Activated CD4-positive, alpha-beta memory T cell treated with anti-CD3 and anti-CD28 coated beads, Interleukin-2, amount 10 ng/mL, durations not matched to agents 7 days and 5 days (primary cell): Measurements from ENCODE around the gene CNNM3. TPM values are rescaled to one million over a fixed set of nuclear protein-coding genes. Genes with fewer than 3 reads are reported as not detected.
"Not testable (repeated sequence)": the region's sequence is repeated elsewhere in the genome, so short reads cannot be mapped to it uniquely, and the experiment has no call there.

ENCODE experiments used
- CTCF ChIA-PET: fragments of 350-600 bp; sonication (Branson Sonifier 250); formaldehyde crosslinking; loops from one replicate; lab custom pipeline; 2021; ENCODE audit warnings: antibody characterized with exemption, inconsistent platforms; lab: Charles Lee
- POLR2A ChIA-PET: fragments of 350-600 bp; sonication (Branson Sonifier 250); formaldehyde crosslinking; loops from one replicate; lab custom pipeline; 2021; ENCODE audit warnings: antibody characterized with exemption; lab: Charles Lee
- DNase-seq: peaks from one replicate; pipeline ENCODE4 v3.0.0-alpha.2; 2020
- H3K27ac Mint-ChIP-seq: one replicate; pipeline ENCODE4 v1.8.0; 2021; ENCODE audit warnings: mild to moderate bottlenecking, mixed read lengths
- H3K27me3 Mint-ChIP-seq: one replicate; pipeline ENCODE4 v1.8.0; 2021; ENCODE audit warnings: mixed read lengths
- H3K36me3 Mint-ChIP-seq: one replicate; pipeline ENCODE4 v1.8.0; 2021; ENCODE audit warnings: low read depth, mixed read lengths
- H3K4me1 Mint-ChIP-seq: one replicate; pipeline ENCODE4 v1.8.0; 2021; ENCODE audit warnings: mixed read lengths
- H3K4me3 Mint-ChIP-seq: one replicate; pipeline ENCODE4 v1.8.0; 2021; ENCODE audit warnings: mild to moderate bottlenecking, mixed read lengths
- H3K9me3 Mint-ChIP-seq: one replicate; pipeline ENCODE4 v1.8.0; 2021; ENCODE audit warnings: mixed read lengths
- total RNA-seq, 2 experiments: library from RNA; stranded (reverse); gene quantifications; one replicate each; pipeline ENCODE4 v1.2.3, GENCODE V29; 2021

Gene CNNM3
- total RNA-seq, 2 experiments from 2014 or later, result 26.6 to 28.5 TPM

DNA sequence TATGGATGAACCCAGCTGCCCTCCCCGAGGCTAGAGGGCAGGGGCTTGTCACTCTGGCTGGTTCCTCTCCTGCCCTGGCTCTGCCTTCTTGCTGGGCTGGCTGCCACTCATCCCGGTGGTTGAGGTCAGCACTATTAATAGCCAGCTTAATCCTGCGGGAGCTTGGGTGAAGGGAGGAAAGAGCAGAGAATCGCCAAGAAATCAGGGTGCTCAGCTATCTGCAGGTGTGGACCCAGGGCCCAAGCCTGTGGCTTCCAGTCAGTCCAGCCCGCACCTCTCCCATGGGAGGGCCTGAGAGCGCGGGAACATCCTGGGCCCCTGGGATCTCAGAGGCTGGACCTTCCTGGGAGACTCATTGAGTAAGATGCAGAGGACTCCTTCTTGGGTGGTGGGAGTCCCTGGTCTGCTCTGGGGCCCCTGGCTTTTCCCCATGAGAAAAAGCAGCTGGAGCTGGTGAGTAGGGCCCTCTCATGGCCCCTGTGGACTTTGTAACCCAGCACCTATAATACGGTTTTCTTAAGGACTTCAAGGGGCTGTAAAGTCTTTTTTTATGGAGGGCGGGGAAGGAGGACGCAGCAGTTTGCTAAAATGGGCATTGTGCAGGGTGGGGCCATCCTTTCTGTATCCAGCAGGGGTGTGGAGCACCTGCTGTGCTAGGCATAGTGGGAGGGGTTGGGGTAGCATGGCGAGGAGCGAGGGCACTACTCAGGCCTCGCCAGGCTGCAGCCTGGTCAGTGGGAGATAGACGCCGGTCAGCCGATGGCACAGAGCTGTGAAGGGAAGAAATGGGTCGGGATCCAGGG, 27.4 kb upstream of the CNNM3 start:
- CTCF ChIA-PET, result interaction anchor here (1.1 to 1.3 kb wide), 2 partner anchors 10 to 27 kb away, joined by 3 read pairs; no protein-coding TSS in a partner anchor
- H3K4me1 Mint-ChIP-seq, result peaks cover 3% of the 10 kb centered on the region
- H3K4me3 Mint-ChIP-seq, result no peak overlapping the region

GRCh38 chr2:96789245-96789617, 26.8 kb upstream of the CNNM3 start:
- H3K9me3 Mint-ChIP-seq, result no peaks in the 10 kb centered on the region
- no peaks in the 10 kb centered on the region for H3K36me3 Mint-ChIP-seq
- H3K4me3 Mint-ChIP-seq, result no peak overlapping the region
- no peak for DNase-seq
- no peak overlapping the region for H3K27ac Mint-ChIP-seq
- ChIA-PET POLR2A (no interaction called here), CTCF (interaction anchor here (1.1 kb wide), 1 partner anchor 10 kb away, joined by 3 read pairs; no protein-coding TSS in a partner anchor)
- H3K4me1 Mint-ChIP-seq, result peaks cover 3% of the 10 kb centered on the region
- H3K27me3 Mint-ChIP-seq, result no peaks in the 10 kb centered on the region

More for the DNA sequence above, 27.4 kb upstream of the CNNM3 start:
- POLR2A ChIA-PET, result no interaction called here
- H3K9me3 Mint-ChIP-seq, result no peaks in the 10 kb centered on the region
- DNase-seq, result no peak
- H3K36me3 Mint-ChIP-seq, result no peaks in the 10 kb centered on the region
- H3K27ac Mint-ChIP-seq, result no peak overlapping the region
- no peaks in the 10 kb centered on the region for H3K27me3 Mint-ChIP-seq

GRCh38 chr2:96792772-96793749, 23.0 kb upstream of the CNNM3 start:
- Mint-ChIP-seq H3K9me3 (no peaks in the 10 kb centered on the region), H3K36me3 (no peaks in the 10 kb centered on the region), H3K27ac (no peak overlapping the region), H3K27me3 (no peaks in the 10 kb centered on the region), H3K4me1 (no peaks in the 10 kb centered on the region), H3K4me3 (no peak overlapping the region)
- POLR2A ChIA-PET, result no interaction called here
- CTCF ChIA-PET, result interaction anchor here (0.9 to 1.1 kb wide), 2 partner anchors 8 to 65 kb away, joined by 3 read pairs; partner anchors contain the start of gene ANKRD39
- DNase-seq, result no peak

- DNase-seq, result no peak
- Mint-ChIP-seq H3K9me3 (no peaks in the 10 kb centered on the region), H3K4me1 (no peaks in the 10 kb centered on the region), H3K27ac (no peak overlapping the region), H3K27me3 (no peaks in the 10 kb centered on the region), H3K36me3 (no peaks in the 10 kb centered on the region), H3K4me3 (no peak overlapping the region)
- CTCF ChIA-PET, result no interaction called here
- POLR2A ChIA-PET, result no interaction called here
Observed at GRCh38 chr2:96795076-96795475, 21.0 kb upstream of the CNNM3 start.

- H3K27me3 Mint-ChIP-seq, CTCF ChIA-PET, H3K36me3 Mint-ChIP-seq, POLR2A ChIA-PET, DNase-seq, H3K9me3 Mint-ChIP-seq, H3K4me3 Mint-ChIP-seq, H3K27ac Mint-ChIP-seq, H3K4me1 Mint-ChIP-seq: not testable (repeated sequence)
Observed at GRCh38 chr2:96796497-96796896, 19.6 kb upstream of the CNNM3 start.

- Mint-ChIP-seq H3K4me3 (no peak overlapping the region), H3K27ac (no peak overlapping the region), H3K27me3 (no peaks in the 10 kb centered on the region), H3K36me3 (no peaks in the 10 kb centered on the region), H3K9me3 (no peaks in the 10 kb centered on the region), H3K4me1 (no peaks in the 10 kb centered on the region)
- ChIA-PET POLR2A (no interaction called here), CTCF (no interaction called here)
- no peak for DNase-seq
Observed at GRCh38 chr2:96797066-96797625, 18.9 kb upstream of the CNNM3 start.

DNA sequence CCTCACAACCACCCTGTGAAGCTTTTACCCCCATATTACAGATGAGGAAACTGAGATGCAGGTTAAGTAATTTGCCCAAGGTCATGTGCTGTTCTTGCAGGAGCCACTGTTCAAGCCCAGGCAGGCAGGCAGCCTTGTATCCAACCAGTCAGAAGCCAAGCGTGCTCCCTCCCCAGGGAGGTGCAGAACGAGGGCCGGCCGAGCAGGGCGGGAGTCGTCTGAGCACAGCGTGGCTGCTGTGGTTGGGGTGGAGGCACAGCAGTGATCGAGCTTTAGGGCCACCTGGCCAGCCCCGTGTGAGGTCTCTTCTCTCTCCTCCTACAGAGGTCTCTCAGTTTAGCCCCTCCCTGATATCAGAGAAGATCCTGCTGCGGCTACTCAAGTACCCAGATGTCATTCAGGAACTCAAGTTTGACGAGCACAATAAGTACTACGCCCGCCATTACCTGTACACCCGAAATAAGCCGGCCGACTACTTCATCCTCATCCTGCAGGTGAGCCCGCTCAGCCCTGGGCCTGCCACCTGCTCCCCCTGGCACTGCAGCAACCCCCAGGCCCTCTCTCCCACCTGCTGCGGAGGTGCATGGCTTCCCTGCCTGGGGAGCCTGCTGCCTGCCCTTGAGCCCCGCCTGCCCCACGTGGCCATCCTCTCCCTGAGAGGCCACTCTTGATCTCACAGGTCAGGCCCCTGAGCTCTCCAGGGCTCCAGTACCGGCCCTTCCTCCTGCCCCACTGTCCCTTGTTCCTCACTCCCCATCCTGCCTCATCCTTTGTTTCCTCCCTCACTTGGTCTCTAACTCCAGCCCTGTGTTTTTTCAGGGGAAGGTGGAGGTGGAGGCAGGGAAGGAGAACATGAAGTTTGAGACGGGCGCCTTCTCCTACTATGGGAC, 17.1 kb upstream of the CNNM3 start:
- no peaks in the 10 kb centered on the region for H3K4me1 Mint-ChIP-seq
- no peaks in the 10 kb centered on the region for H3K27me3 Mint-ChIP-seq
- H3K27ac Mint-ChIP-seq, result no peak overlapping the region
- CTCF ChIA-PET, result interaction anchor here (1.4 to 2.3 kb wide), 2 partner anchors 10 to 38 kb away, joined by 3 to 14 read pairs; partner anchors contain the start of gene CNNM4
- POLR2A ChIA-PET, result interaction anchor here (2.4 kb wide), 1 partner anchor 25 kb away, joined by 8 read pairs; no protein-coding TSS in a partner anchor
- no peak for DNase-seq
- no peaks in the 10 kb centered on the region for H3K9me3 Mint-ChIP-seq
- no peak overlapping the region for H3K4me3 Mint-ChIP-seq
- H3K36me3 Mint-ChIP-seq, result no peaks in the 10 kb centered on the region

- Mint-ChIP-seq H3K9me3 (no peaks in the 10 kb centered on the region), H3K27ac (no peak overlapping the region), H3K36me3 (no peaks in the 10 kb centered on the region), H3K4me1 (no peaks in the 10 kb centered on the region), H3K4me3 (no peak overlapping the region), H3K27me3 (no peaks in the 10 kb centered on the region)
- DNase-seq, result no peak
- ChIA-PET CTCF (interaction anchor here (1.4 to 2.3 kb wide), 2 partner anchors 11 to 38 kb away, joined by 3 to 14 read pairs; partner anchors contain the start of gene CNNM4), POLR2A (interaction anchor here (2.4 kb wide), 1 partner anchor 25 kb away, joined by 8 read pairs; no protein-coding TSS in a partner anchor)
Observed at GRCh38 chr2:96799623-96799935, 16.5 kb upstream of the CNNM3 start.

- Mint-ChIP-seq H3K36me3 (no peaks in the 10 kb centered on the region), H3K4me1 (no peaks in the 10 kb centered on the region), H3K27ac (no peak overlapping the region), H3K9me3 (no peaks in the 10 kb centered on the region), H3K27me3 (no peaks in the 10 kb centered on the region), H3K4me3 (no peak overlapping the region)
- ChIA-PET POLR2A (interaction anchor here (0.8 to 2.4 kb wide), 5 partner anchors 15 to 263 kb away, joined by 3 to 8 read pairs (median 3); partner anchors contain the start of genes ARID5A and CNNM3), CTCF (interaction anchor here (1.2 to 2.3 kb wide), 7 partner anchors 15 to 58 kb away, joined by 3 to 14 read pairs (median 5); partner anchors contain the start of genes ANKRD39, CNNM3 and CNNM4)
- no peak for DNase-seq
Observed at GRCh38 chr2:96800061-96801004, 15.7 kb upstream of the CNNM3 start.

- Mint-ChIP-seq H3K27ac (no peak overlapping the region), H3K4me1 (peaks cover 2% of the 10 kb centered on the region), H3K4me3 (no peak overlapping the region), H3K9me3 (no peaks in the 10 kb centered on the region), H3K27me3 (no peaks in the 10 kb centered on the region), H3K36me3 (peaks cover under 1% of the 10 kb centered on the region)
- ChIA-PET CTCF (interaction anchor here (0.8 to 2.3 kb wide), 9 partner anchors 9 to 61 kb away, joined by 3 to 14 read pairs (median 4); partner anchors contain the start of genes ANKRD39, CNNM3 and CNNM4), POLR2A (interaction anchor here (0.8 to 2.4 kb wide), 5 partner anchors 14 to 264 kb away, joined by 3 to 8 read pairs (median 3); partner anchors contain the start of genes ARID5A and CNNM3)
- DNase-seq, result peak; percentile 74
Observed at GRCh38 chr2:96801005-96801785, 14.9 kb upstream of the CNNM3 start.
